ENCODE results near the gene ABO. TPM values are rescaled to one million over a fixed set of nuclear protein-coding genes. Genes with fewer than 3 reads are reported as not detected.
"Not testable (repeated sequence)": the region's sequence is repeated elsewhere in the genome, so short reads cannot be mapped to it uniquely, and the experiment has no call there.

The ABO gene
- total and polyA plus RNA-seq, 2 donors (not counting 3 experiments of a cell fraction or from before 2014, with no cell fraction given): not detected

- Histone ChIP-seq H3K36me3 (ENCODE audit: control insufficient read depth in 2 of 2, extremely low read depth in 1 of 2, insufficient read depth in 2 of 2, low read length in 2 of 2) (no peaks in the 10 kb centered on the region), H2AFZ (ENCODE audit: low read depth, low read length) (peak overlapping the region; percentile 51), H3K9me1 (replicated peaks; ENCODE audit: control insufficient read depth, extremely low read depth, insufficient read depth, low read length) (no peaks in the 10 kb centered on the region), H3K9ac (replicated peaks; ENCODE audit: extremely low read depth, insufficient read depth, low read length) (no peak overlapping the region), H3K79me2 (ENCODE audit: control insufficient read depth, insufficient read depth, low read length) (no peaks in the 10 kb centered on the region), H3K27ac (ENCODE audit: insufficient read depth, low read depth, low read length) (peak overlapping the region; percentile 15), H3K27me3 (ENCODE audit: control insufficient read depth in 2 of 2, insufficient read depth in 2 of 2, low read length in 2 of 2) (peaks cover 0 to under 1% of the 10 kb centered on the region in 2 experiments), H3K9me3 (replicated peaks; ENCODE audit: control insufficient read depth, insufficient read depth, low read length) (no peaks in the 10 kb centered on the region), H3K4me2 (ENCODE audit: insufficient read depth, low read length) (peak overlapping the region; percentile 3), H3K4me3 (replicated peaks in 1 of 3; ENCODE audit: insufficient read depth in 1 of 3, low read depth in 1 of 3, low read length in 3 of 3) (no peak overlapping the region), H3K4me1 (ENCODE audit: control insufficient read depth, extremely low read depth, insufficient read depth, low read length) (peaks cover 19% of the 10 kb centered on the region), H4K20me1 (replicated peaks; ENCODE audit: control insufficient read depth, extremely low read depth, insufficient read depth, low read length) (no peaks in the 10 kb centered on the region)
- no TSS peak for BruUV-seq (replicated peaks)
- ChIA-PET POLR2A (interaction anchor here (0.6 kb wide), 1 partner anchor 99 kb away, joined by 3 read pairs; the partner anchor contains the start of gene SURF6), CTCF (interaction anchor here (1.2 to 4.4 kb wide), 4 partner anchors 20 to 250 kb away, joined by 3 to 42 read pairs (median 12); no protein-coding TSS in a partner anchor)
- dilution Hi-C loops (cut with MboI; ENCODE audit: extremely low pct_ligation_motif_present, low sequenced_read_pairs): no loop called here
- peak; percentile 57 for DNase-seq (ENCODE audit: low read depth, low spot score)
- peak; percentile 70 for FAIRE-seq
- TF ChIP-seq POLR2A (IDR thresholded peaks at IDR 0.05; ENCODE audit: low read depth, low read length) (no peak), GATA2 (IDR thresholded peaks at IDR 0.05; ENCODE audit: insufficient read depth, insufficient read length, low read depth, low read length) (no peak), MAX (IDR thresholded peaks at IDR 0.05; ENCODE audit: insufficient read depth, insufficient read length) (no peak), FOS (IDR thresholded peaks at IDR 0.05; ENCODE audit: borderline replicate concordance, insufficient read depth, low read length) (no peak), POLR2AphosphoS5 (IDR thresholded peaks at IDR 0.05; ENCODE audit: insufficient read depth, low read depth, low read length) (no peak), MYC (IDR thresholded peaks at IDR 0.05; ENCODE audit: low read depth, low read length) (no peak), CTCF (IDR thresholded peaks at IDR 0.05; ENCODE audit: extremely low read depth in 1 of 2, insufficient read depth in 1 of 2, low read depth in 1 of 2, low read length in 2 of 2) (no peak), JUN (IDR thresholded peaks at IDR 0.05; ENCODE audit: borderline replicate concordance, insufficient read depth, insufficient read length, low read depth) (no peak), EZH2 (IDR thresholded peaks at IDR 0.05; ENCODE audit: borderline replicate concordance, low read depth, low read length, severe bottlenecking) (no peak)
- intact Hi-C loops (cut with micrococcal nuclease): no loop called here
Measured at GRCh38 chr9:133237035-133237731, 37.8 kb downstream of the ABO start.

- dilution Hi-C loops (cut with MboI; ENCODE audit: extremely low pct_ligation_motif_present, low sequenced_read_pairs); intact Hi-C loops (cut with micrococcal nuclease); H3K4me3 ChIP-seq (replicated peaks in 1 of 3; ENCODE audit: insufficient read depth in 1 of 3, low read depth in 1 of 3, low read length in 3 of 3); H3K27ac ChIP-seq (ENCODE audit: insufficient read depth, low read depth, low read length); H3K9ac ChIP-seq (replicated peaks; ENCODE audit: extremely low read depth, insufficient read depth, low read length); H3K36me3 ChIP-seq (ENCODE audit: control insufficient read depth in 2 of 2, extremely low read depth in 1 of 2, insufficient read depth in 2 of 2, low read length in 2 of 2); H3K9me1 ChIP-seq (replicated peaks; ENCODE audit: control insufficient read depth, extremely low read depth, insufficient read depth, low read length); H2AFZ ChIP-seq (ENCODE audit: low read depth, low read length); H3K27me3 ChIP-seq (ENCODE audit: control insufficient read depth in 2 of 2, insufficient read depth in 2 of 2, low read length in 2 of 2); H3K9me3 ChIP-seq (replicated peaks; ENCODE audit: control insufficient read depth, insufficient read depth, low read length); FAIRE-seq; H3K79me2 ChIP-seq (ENCODE audit: control insufficient read depth, insufficient read depth, low read length); H4K20me1 ChIP-seq (replicated peaks; ENCODE audit: control insufficient read depth, extremely low read depth, insufficient read depth, low read length); BruUV-seq (replicated peaks); H3K4me2 ChIP-seq (ENCODE audit: insufficient read depth, low read length); POLR2A ChIA-PET; DNase-seq (ENCODE audit: low read depth, low spot score): not testable (repeated sequence)
- CTCF ChIA-PET: interaction anchor here (1.2 to 4.4 kb wide), 3 partner anchors 47 to 250 kb away, joined by 3 to 42 read pairs (median 15); no protein-coding TSS in a partner anchor
- peaks cover 19% of the 10 kb centered on the region for H3K4me1 ChIP-seq (ENCODE audit: control insufficient read depth, extremely low read depth, insufficient read depth, low read length)
Measured at GRCh38 chr9:133236291-133237034, 38.5 kb downstream of the ABO start.

Measured in endothelial cell of umbilical vein (primary cell).